GM18505 (cell line): ENCODE results near the gene ZFHX3.

ENCODE experiments used
- ATAC-seq: cut with Tn5 transposase; IDR thresholded peaks from one replicate; pipeline ENCODE4 v1.9.1; 2021; ENCODE audit not compliant: unreplicated experiment
- POLR2A ChIP-seq: IDR thresholded peaks from 4 replicates; pipeline ENCODE4 v1.6.1; 2011; ENCODE audit warnings: borderline replicate concordance; ENCODE audit not compliant: insufficient read depth, insufficient read length; ENCODE audit errors: extremely low read depth

The ZFHX3 gene

DNA sequence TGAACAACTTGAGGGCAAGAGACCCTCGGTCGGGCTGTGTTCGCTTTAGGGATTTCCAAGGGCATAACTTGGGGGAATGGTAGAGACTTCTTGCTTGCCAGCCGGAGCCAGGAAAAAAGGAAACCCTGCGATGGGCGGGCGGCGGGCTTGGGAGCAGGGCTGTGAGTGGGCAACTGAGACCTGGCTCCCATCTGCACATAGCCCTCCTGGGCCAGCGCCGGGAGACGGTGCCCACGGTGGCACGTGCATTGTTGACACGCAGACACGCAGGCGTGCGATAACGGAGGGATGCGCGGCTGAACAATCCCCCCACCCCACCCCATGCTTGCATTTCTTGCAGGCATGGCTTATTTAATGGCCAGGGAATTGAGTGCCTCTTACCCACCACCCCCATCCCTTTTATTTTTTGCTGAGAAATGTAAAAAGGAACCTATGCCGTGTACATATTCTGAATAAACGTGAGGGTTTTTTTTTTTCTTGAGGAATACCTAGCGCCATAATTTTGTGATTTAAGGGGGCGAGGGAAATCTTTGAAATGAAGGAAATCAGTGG, 17.1 kb upstream of the ZFHX3 start:
- no peak for TF ChIP-seq POLR2A
- no peak for ATAC-seq

GRCh38 chr16:73064212-73064993, 16.5 kb upstream of the ZFHX3 start:
- no peak for ATAC-seq
- no peak for TF ChIP-seq POLR2A

- ATAC-seq, result no peak
- TF ChIP-seq POLR2A, result no peak
These were observed 15.9 kb upstream of the ZFHX3 start for GRCh38 chr16:73063854-73064211.

DNA sequence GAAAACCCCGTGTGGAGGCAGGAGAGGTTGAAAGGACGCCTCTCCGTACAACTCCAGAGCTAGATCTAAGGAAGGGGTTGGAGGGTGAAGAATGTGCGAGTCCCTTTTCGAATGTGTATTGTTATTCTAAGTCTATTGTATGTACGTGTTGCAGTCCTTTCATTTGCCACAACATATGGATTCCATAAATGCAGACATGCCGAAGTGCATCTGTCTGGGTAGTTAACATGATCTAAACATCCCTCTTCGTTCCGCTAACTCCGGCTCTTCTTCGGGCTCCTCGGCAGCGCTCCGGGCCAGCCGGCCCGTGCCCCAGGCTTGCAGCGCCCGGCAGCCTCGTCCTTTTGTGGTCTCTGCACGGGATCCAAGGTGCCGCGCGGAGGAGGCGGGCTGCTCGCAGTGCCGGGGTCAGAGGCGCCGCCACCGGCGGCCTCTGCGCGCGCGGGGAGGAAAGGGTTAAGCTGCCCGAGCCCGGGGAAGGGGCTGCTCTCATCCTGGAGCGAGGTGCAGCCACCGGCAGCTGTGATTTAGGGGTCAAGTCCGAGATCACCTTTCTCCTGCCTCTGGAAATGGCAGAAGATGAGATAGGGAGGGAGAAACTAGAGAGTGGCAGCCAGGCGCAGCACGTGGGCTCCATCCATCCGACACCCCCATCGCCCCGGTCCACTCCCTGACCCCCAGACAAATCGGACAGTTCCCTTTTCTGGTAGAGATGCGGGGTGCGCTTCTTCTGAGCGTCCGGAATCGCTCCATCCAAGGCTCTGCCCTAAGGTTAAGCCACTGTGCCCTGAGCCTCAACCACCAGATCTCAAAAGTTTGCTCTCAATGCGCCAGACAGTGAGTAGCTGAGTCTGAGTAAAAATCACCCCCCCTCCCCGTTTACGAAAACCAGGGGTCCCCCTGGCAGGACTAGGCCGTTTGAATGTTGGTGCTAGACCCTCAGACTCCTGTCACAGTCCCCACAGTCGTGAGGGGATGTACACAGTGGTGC, 15.1 kb upstream of the ZFHX3 start:
- no peak for ATAC-seq
- TF ChIP-seq POLR2A, result no peak

- no peak for TF ChIP-seq POLR2A
- no peak for ATAC-seq
These were observed 14.2 kb upstream of the ZFHX3 start for GRCh38 chr16:73062001-73062616.

- TF ChIP-seq POLR2A, result no peak
- ATAC-seq, result no peak
These were observed 13.1 kb upstream of the ZFHX3 start for GRCh38 chr16:73060892-73061490.

GRCh38 chr16:73059779-73060615, 12.1 kb upstream of the ZFHX3 start:
- no peak for TF ChIP-seq POLR2A
- ATAC-seq, result no peak

DNA sequence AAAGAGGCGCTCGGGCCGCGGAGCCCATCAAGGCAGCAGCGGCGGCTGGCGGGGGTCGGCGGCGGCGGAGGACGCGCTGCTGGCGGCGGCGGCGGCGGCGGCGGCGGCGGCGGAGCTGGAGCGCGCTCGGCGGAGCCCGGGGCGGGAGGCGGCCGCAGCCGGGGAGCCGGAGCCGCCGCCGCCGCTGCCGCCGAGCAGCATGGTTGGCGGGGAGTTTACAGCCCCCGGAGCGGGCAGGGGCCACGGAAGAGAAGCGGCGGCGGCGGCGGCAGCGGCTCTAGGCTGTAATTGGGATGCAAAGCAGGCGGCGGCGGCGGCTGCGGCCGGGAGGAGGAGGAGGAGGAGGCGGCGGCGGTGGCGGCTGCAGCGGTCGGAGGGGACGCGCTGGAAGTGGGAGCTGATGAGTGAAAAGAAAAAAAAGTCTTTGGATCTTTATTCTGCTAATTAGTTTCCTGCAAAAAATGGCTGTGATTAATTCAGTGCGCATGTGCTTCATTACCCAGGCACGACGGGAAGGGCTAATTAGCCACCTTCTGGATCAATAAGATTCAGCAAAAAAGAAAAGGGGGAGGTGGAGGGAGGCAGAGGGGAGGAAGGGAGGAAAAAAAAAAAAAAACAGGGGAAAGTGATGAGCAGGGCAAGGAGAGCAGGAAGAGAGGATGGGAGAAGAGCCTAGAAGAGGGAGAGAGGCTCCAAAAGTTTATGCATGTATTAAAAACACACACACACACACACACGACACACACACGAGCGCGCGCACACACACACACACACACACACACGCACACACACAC, 10.9 kb upstream of the ZFHX3 start:
- ATAC-seq, result peak; percentile 39

GRCh38 chr16:73058221-73058615, 10.3 kb upstream of the ZFHX3 start:
- TF ChIP-seq POLR2A, result no peak
- peak; percentile 74 for ATAC-seq

More for the DNA sequence above, 10.9 kb upstream of the ZFHX3 start:
- TF ChIP-seq POLR2A, result no peak

- peak; percentile 48 for ATAC-seq
- TF ChIP-seq POLR2A, result peak; percentile 3
These were observed 9.6 kb upstream of the ZFHX3 start for GRCh38 chr16:73057291-73058210.
